ENCODE data around the gene EPHA10.

EPHA10 gene

GRCh38 chr1:37708471-37708870, 56.4 kb downstream of the EPHA10 start:
- WGBS, 2 experiments (ENCODE audit: insufficient coverage in 2 of 2): 90 to 95% methylated on average over 3 to 4 of the region's 4 CpGs

DNA sequence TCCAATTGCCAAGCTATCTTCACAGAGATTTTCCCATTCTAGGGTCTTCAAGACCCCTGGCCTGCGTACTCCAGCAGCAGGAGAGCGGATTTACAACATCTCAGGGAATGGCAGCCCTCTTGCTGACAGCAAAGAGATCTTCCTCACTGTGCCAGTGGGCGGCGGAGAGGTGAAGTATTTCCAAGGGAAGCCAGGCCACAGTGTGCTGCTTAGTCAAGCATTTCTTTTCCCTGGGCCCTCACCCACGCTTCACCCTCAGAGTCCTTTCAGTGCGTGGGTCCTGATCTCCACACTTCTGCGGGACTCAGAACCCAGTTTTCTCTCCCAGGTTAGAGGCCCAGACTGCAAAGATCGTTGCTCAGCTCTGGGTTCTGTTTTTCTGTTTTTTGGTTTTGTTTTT, 59.5 kb downstream of the EPHA10 start:
- WGBS, 2 experiments (ENCODE audit: insufficient coverage in 2 of 2): 86 to 94% methylated on average over 7 of the region's 8 CpGs
- Histone ChIP-seq H3K36me3 (ENCODE audit: control insufficient read depth, insufficient read depth, low read length) (peaks cover 87% of the 10 kb centered on the region), H3K4me1 (ENCODE audit: control insufficient read depth, insufficient read depth, low read length, poor library complexity, severe bottlenecking) (no peaks in the 10 kb centered on the region), H3K9me3 (ENCODE audit: control insufficient read depth, low read length) (no peaks in the 10 kb centered on the region), H3K4me3 (ENCODE audit: extremely low read depth, insufficient read depth, low read length, poor library complexity, severe bottlenecking) (no peak overlapping the region), H3K27ac (ENCODE audit: low read depth, low read length, severe bottlenecking) (no peak overlapping the region)

More at GRCh38 chr1:37708471-37708870, 56.4 kb downstream of the EPHA10 start:
- Histone ChIP-seq H3K9me3 (ENCODE audit: control insufficient read depth, low read length) (no peaks in the 10 kb centered on the region), H3K27ac (ENCODE audit: low read depth, low read length, severe bottlenecking) (no peak overlapping the region), H3K4me3 (ENCODE audit: extremely low read depth, insufficient read depth, low read length, poor library complexity, severe bottlenecking) (no peak overlapping the region), H3K36me3 (ENCODE audit: control insufficient read depth, insufficient read depth, low read length) (peaks cover 65% of the 10 kb centered on the region), H3K4me1 (ENCODE audit: control insufficient read depth, insufficient read depth, low read length, poor library complexity, severe bottlenecking) (no peaks in the 10 kb centered on the region)

DNA sequence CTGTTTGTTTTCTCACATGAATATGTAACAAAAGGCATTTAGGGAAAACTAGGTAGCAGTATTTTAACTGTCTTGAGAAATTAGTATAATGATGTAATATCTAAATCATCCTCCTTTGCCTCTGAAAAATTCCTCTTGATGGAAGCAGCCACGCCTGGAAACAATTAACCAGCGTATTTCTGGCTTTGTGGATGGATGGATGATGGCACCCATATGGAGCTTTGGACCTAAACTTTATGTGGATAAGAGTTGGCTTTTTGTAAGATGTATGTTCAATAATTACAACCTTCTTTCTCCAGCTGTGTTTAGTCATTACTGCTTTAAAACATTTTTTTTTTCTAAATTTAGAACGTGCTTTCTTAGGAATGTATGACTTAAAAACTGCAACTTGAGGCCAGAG, 60.0 kb downstream of the EPHA10 start:
- WGBS, 2 experiments (ENCODE audit: insufficient coverage in 2 of 2): no CpG with 5 or more reads among the region's 3 CpGs
- Histone ChIP-seq H3K9me3 (ENCODE audit: control insufficient read depth, low read length) (no peaks in the 10 kb centered on the region), H3K27ac (ENCODE audit: low read depth, low read length, severe bottlenecking) (no peak overlapping the region), H3K4me1 (ENCODE audit: control insufficient read depth, insufficient read depth, low read length, poor library complexity, severe bottlenecking) (no peaks in the 10 kb centered on the region), H3K36me3 (ENCODE audit: control insufficient read depth, insufficient read depth, low read length) (peaks cover 87% of the 10 kb centered on the region), H3K4me3 (ENCODE audit: extremely low read depth, insufficient read depth, low read length, poor library complexity, severe bottlenecking) (no peak overlapping the region)

DNA sequence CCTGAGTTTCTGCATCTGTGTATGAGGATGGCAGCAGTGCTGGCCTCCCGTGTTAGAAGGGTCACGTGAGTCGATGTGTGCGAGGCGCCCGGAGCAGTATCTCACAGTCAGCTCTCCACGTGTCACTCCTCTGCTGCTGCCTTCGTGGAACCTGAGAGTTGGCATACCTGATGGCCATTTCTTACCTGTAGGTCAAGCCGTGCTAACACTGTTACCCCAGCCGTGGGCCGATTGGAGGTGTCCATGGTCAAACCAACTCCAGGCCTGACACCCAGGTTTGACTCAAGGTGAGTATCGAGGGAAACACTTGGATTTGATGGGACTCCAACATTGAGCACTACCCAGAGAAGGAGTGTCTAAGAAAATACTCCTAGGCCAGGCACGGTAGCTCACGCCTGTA, 61.9 kb downstream of the EPHA10 start:
- WGBS, 2 experiments (ENCODE audit: insufficient coverage in 2 of 2): 95 to 98% methylated on average over 14 of the region's 14 CpGs
- Histone ChIP-seq H3K27ac (ENCODE audit: low read depth, low read length, severe bottlenecking) (no peak overlapping the region), H3K4me3 (ENCODE audit: extremely low read depth, insufficient read depth, low read length, poor library complexity, severe bottlenecking) (no peak overlapping the region), H3K36me3 (ENCODE audit: control insufficient read depth, insufficient read depth, low read length) (peaks cover 87% of the 10 kb centered on the region), H3K9me3 (ENCODE audit: control insufficient read depth, low read length) (no peaks in the 10 kb centered on the region), H3K4me1 (ENCODE audit: control insufficient read depth, insufficient read depth, low read length, poor library complexity, severe bottlenecking) (no peaks in the 10 kb centered on the region)

DNA sequence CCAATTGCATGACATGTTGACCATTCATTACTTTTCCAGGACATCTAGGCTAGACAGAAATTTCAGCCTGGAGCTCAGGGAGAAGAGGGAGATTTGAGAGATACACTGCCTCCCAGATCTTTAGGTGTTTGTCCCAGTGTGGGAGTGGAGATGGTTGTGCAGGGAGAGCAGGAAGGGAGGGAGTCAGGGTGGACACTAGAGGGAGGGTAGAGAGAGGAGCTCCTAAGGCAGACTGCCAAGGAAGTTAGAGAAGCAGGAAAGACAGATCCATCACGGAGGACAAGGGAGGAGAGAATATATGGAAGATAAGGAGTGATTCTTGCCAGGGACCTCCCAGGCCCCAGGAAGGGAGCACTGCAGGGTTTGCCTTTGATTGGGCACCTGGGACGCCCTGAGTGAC, 63.9 kb downstream of the EPHA10 start:
- Histone ChIP-seq H3K27ac (ENCODE audit: low read depth, low read length, severe bottlenecking) (no peak overlapping the region), H3K4me3 (ENCODE audit: extremely low read depth, insufficient read depth, low read length, poor library complexity, severe bottlenecking) (no peak overlapping the region), H3K36me3 (ENCODE audit: control insufficient read depth, insufficient read depth, low read length) (peaks cover 89% of the 10 kb centered on the region), H3K4me1 (ENCODE audit: control insufficient read depth, insufficient read depth, low read length, poor library complexity, severe bottlenecking) (no peaks in the 10 kb centered on the region), H3K9me3 (ENCODE audit: control insufficient read depth, low read length) (no peaks in the 10 kb centered on the region)
- 95% methylated on average over 2 of the region's 2 CpGs; no CpG with 5 or more reads in 1 of the 2 experiments for WGBS, 2 experiments (ENCODE audit: insufficient coverage in 2 of 2)

DNA sequence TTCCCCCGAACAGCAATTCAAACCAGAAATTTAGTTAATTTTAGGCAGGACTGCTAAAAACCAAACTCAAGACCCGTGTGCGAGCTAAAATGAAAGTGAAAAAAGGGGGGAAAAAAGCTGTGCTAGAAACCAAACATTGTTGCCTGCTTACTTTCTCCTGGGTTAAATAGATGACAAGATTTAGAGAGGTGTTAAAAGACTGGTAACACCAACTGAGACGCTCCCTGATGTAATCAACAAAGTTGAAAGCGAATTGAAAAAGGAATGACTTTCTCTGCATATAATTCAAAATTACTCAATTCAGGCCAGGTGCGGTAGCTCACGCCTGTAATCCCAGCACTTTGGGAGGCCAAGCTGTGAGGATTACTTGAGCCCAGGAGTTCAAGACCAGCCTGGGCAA, 65.8 kb downstream of the EPHA10 start:
- WGBS, 2 experiments (ENCODE audit: insufficient coverage in 2 of 2): 92 to 97% methylated on average over 4 to 5 of the region's 7 CpGs
- Histone ChIP-seq H3K4me3 (ENCODE audit: extremely low read depth, insufficient read depth, low read length, poor library complexity, severe bottlenecking) (no peak overlapping the region), H3K4me1 (ENCODE audit: control insufficient read depth, insufficient read depth, low read length, poor library complexity, severe bottlenecking) (no peaks in the 10 kb centered on the region), H3K27ac (ENCODE audit: low read depth, low read length, severe bottlenecking) (no peak overlapping the region), H3K36me3 (ENCODE audit: control insufficient read depth, insufficient read depth, low read length) (peaks cover 96% of the 10 kb centered on the region), H3K9me3 (ENCODE audit: control insufficient read depth, low read length) (no peaks in the 10 kb centered on the region)

GRCh38 chr1:37697737-37698136, 67.2 kb downstream of the EPHA10 start:
- no peaks in the 10 kb centered on the region for H3K9me3 ChIP-seq (ENCODE audit: control insufficient read depth, low read length)
- no peak overlapping the region for H3K4me3 ChIP-seq (ENCODE audit: extremely low read depth, insufficient read depth, low read length, poor library complexity, severe bottlenecking)
- peaks cover 5% of the 10 kb centered on the region for H3K4me1 ChIP-seq (ENCODE audit: control insufficient read depth, insufficient read depth, low read length, poor library complexity, severe bottlenecking)
- WGBS, 2 experiments (ENCODE audit: insufficient coverage in 2 of 2): 87 to 100% methylated on average over 1 to 2 of the region's 2 CpGs
- H3K36me3 ChIP-seq (ENCODE audit: control insufficient read depth, insufficient read depth, low read length): peaks cover 88% of the 10 kb centered on the region
- H3K27ac ChIP-seq (ENCODE audit: low read depth, low read length, severe bottlenecking): no peak overlapping the region

GRCh38 chr1:37697090-37697489, 67.8 kb downstream of the EPHA10 start:
- Histone ChIP-seq H3K9me3 (ENCODE audit: control insufficient read depth, low read length) (no peaks in the 10 kb centered on the region), H3K4me1 (ENCODE audit: control insufficient read depth, insufficient read depth, low read length, poor library complexity, severe bottlenecking) (peaks cover 5% of the 10 kb centered on the region), H3K4me3 (ENCODE audit: extremely low read depth, insufficient read depth, low read length, poor library complexity, severe bottlenecking) (no peak overlapping the region), H3K27ac (ENCODE audit: low read depth, low read length, severe bottlenecking) (no peak overlapping the region), H3K36me3 (ENCODE audit: control insufficient read depth, insufficient read depth, low read length) (peaks cover 83% of the 10 kb centered on the region)
- 100% methylated on average over 1 of the region's 2 CpGs for WGBS, 2 experiments (ENCODE audit: insufficient coverage in 2 of 2)

DNA sequence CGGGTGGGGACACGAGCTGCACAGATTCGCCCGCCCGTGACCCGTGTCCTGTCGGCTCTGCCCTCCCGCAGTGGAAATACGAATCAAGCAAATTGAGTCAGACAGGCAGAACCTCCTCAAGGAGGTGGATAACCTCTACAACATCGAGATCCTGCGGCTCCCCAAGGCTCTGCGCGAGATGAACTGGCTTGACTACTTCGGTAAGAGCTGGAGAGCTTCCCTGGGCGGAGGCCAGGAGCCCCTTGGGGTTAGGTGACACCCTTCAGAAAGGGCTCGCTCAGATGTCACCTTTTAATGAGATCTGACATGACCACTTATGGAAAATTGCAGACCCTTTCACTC, 72.1 kb downstream of the EPHA10 start:
- H3K4me1 ChIP-seq (ENCODE audit: control insufficient read depth, insufficient read depth, low read length, poor library complexity, severe bottlenecking): peaks cover 14% of the 10 kb centered on the region
- H3K9me3 ChIP-seq (ENCODE audit: control insufficient read depth, low read length): no peaks in the 10 kb centered on the region
- WGBS, 2 experiments (ENCODE audit: insufficient coverage in 2 of 2): 2 to 4% methylated on average over 13 to 16 of the region's 16 CpGs
- H3K36me3 ChIP-seq (ENCODE audit: control insufficient read depth, insufficient read depth, low read length): peaks cover 57% of the 10 kb centered on the region
- peak overlapping the region; percentile 87 for H3K4me3 ChIP-seq (ENCODE audit: extremely low read depth, insufficient read depth, low read length, poor library complexity, severe bottlenecking)
- H3K27ac ChIP-seq (ENCODE audit: low read depth, low read length, severe bottlenecking): peak overlapping the region; percentile 45

GRCh38 chr1:37692078-37692833, 72.7 kb downstream of the EPHA10 start, which contains the start of gene CDCA8:
CDCA8 (plus strand) TSS chr1:37692516; CDS start chr1:37692691, 175 bp downstream.
- Histone ChIP-seq H3K27ac (ENCODE audit: low read depth, low read length, severe bottlenecking) (peak within 1 kb of the TSS; percentile 45), H3K9me3 (ENCODE audit: control insufficient read depth, low read length) (no peaks in the 10 kb centered on the region), H3K4me1 (ENCODE audit: control insufficient read depth, insufficient read depth, low read length, poor library complexity, severe bottlenecking) (peaks cover 14% of the 10 kb centered on the region), H3K36me3 (ENCODE audit: control insufficient read depth, insufficient read depth, low read length) (peaks cover 56% of the 10 kb centered on the region), H3K4me3 (ENCODE audit: extremely low read depth, insufficient read depth, low read length, poor library complexity, severe bottlenecking) (peak within 1 kb of the TSS; percentile 87)
- WGBS, 2 experiments (ENCODE audit: insufficient coverage in 2 of 2): 0% methylated on average over 37 to 42 of the region's 54 CpGs

- peak overlapping the region; percentile 87 for H3K4me3 ChIP-seq (ENCODE audit: extremely low read depth, insufficient read depth, low read length, poor library complexity, severe bottlenecking)
- H3K9me3 ChIP-seq (ENCODE audit: control insufficient read depth, low read length): no peaks in the 10 kb centered on the region
- H3K27ac ChIP-seq (ENCODE audit: low read depth, low read length, severe bottlenecking): no peak overlapping the region
- peaks cover 14% of the 10 kb centered on the region for H3K4me1 ChIP-seq (ENCODE audit: control insufficient read depth, insufficient read depth, low read length, poor library complexity, severe bottlenecking)
- 8 to 15% methylated on average over 19 to 45 of the region's 45 CpGs for WGBS, 2 experiments (ENCODE audit: insufficient coverage in 2 of 2)
- H3K36me3 ChIP-seq (ENCODE audit: control insufficient read depth, insufficient read depth, low read length): peaks cover 55% of the 10 kb centered on the region
Measured at GRCh38 chr1:37691497-37692077, 73.3 kb downstream of the EPHA10 start.

Data from mesodermal cell (in vitro differentiated cells).